Epithelial cell of proximal tubule (primary cell): ENCODE results near the gene GPA33. TPM values are rescaled to one million over a fixed set of nuclear protein-coding genes. Genes with fewer than 3 reads are reported as not detected.
A peak's percentile ranks its signal among the peaks of the same experiment; 100 is the strongest.

Experiments used
- DNase-seq: peaks from one replicate; pipeline ENCODE4 v3.0.0-alpha.2; 2011; ENCODE audit warnings: low read depth
- H3K4me3 ChIP-seq: 2 replicates; pipeline ENCODE4 v1.5.1; 2011; ENCODE audit warnings: low read depth, mild to moderate bottlenecking, low read length
- CTCF ChIP-seq: conservative IDR thresholded peaks from 2 replicates; pipeline ENCODE4 v1.5.1; 2012; ENCODE audit warnings: low read depth, mild to moderate bottlenecking, low read length
- total RNA-seq: library from RNA; depleted of rRNA; stranded (reverse); fragments of >200 nt; gene quantifications from 2 replicates; pipeline ENCODE4 v1.2.3, GENCODE V29; 2015

The GPA33 gene
- total RNA-seq, 1 donor from 2014 or later = not detected

GRCh38 chr1:167126811-167127210, 36.6 kb upstream of the GPA33 start:
- no peak for TF ChIP-seq CTCF
- H3K4me3 ChIP-seq = no peak overlapping the region
- DNase-seq = no peak

GRCh38 chr1:167126317-167126716, 36.1 kb upstream of the GPA33 start:
- no peak for DNase-seq
- H3K4me3 ChIP-seq = no peak overlapping the region
- no peak for TF ChIP-seq CTCF

GRCh38 chr1:167122568-167122967, 32.4 kb upstream of the GPA33 start:
- TF ChIP-seq CTCF = no peak
- no peak overlapping the region for H3K4me3 ChIP-seq
- DNase-seq = no peak

- no peak for DNase-seq
- no peak overlapping the region for H3K4me3 ChIP-seq
- TF ChIP-seq CTCF = no peak
Measured at GRCh38 chr1:167122121-167122480, 31.9 kb upstream of the GPA33 start.

- H3K4me3 ChIP-seq = peak overlapping the region; percentile 55
- DNase-seq = no peak
- TF ChIP-seq CTCF = no peak
Measured at GRCh38 chr1:167121375-167122120, 31.4 kb upstream of the GPA33 start.

GRCh38 chr1:167120899-167121298, 30.7 kb upstream of the GPA33 start:
- no peak for TF ChIP-seq CTCF
- peak overlapping the region; percentile 55 for H3K4me3 ChIP-seq

GRCh38 chr1:167119696-167120095, 29.5 kb upstream of the GPA33 start:
- DNase-seq = no peak
- H3K4me3 ChIP-seq = no peak overlapping the region
- TF ChIP-seq CTCF = no peak

More at GRCh38 chr1:167120899-167121298, 30.7 kb upstream of the GPA33 start:
- DNase-seq = no peak
